NCI-H187 treated with DMSO at 0.1 percent for 48 hours (cell line): ENCODE data around the gene RACGAP1.

Source experiments
- DNase-seq: peaks from one replicate; lab custom pipeline; 2025; lab: John Stamatoyannopoulos, UW

Gene RACGAP1

DNA sequence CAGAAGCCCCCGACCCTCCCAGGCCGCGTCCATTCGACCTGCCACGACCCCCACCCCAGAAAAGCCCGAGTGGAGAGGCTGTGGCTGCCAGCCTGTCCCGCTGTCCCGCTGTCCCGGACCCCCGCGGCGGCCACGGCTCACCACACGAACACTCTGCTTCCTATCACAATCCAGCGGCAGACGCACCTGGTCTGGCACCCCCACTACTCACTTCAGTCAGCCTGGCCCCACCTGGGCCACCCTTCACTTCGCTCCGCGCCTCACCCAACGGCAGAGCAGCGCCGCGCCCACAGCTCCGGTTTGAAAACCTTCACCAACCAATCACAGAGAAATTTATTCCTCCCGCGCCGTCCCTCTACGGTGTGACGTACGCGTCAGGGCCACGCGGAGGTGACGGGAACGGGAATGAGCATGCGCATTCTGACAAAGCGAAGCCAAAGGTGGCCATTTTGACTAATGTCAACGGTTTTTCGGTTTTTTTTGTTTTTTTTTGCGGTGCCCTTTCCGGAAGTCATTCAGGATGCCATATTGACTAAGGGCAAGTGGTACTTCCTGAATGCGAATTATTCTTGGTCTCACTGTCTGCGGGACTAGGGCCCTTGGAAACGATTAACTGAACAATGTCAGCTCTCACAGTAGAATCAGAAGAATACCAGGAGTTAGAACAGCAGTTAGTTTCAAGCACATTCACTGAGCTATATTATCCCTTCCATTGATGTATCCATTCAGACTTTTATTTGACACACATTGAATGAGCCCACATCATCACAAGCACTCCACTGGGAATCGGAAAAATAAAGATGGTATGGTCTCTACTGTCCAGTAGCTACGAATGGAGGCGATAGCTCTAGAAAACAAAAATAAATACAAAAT, at the start of gene RACGAP1:
Gene RACGAP1 (minus strand): TSS at position 308 of the 873 bp plus-strand sequence. CDS start 8,779 bp downstream, outside the sequence.
- DNase-seq, result peak; percentile 96

- DNase-seq, result no peak
Observed at GRCh38 chr12:50073712-50074111, 48.4 kb upstream of the RACGAP1 start.

GRCh38 chr12:50073206-50073605, 47.9 kb upstream of the RACGAP1 start:
- DNase-seq, result no peak

DNA sequence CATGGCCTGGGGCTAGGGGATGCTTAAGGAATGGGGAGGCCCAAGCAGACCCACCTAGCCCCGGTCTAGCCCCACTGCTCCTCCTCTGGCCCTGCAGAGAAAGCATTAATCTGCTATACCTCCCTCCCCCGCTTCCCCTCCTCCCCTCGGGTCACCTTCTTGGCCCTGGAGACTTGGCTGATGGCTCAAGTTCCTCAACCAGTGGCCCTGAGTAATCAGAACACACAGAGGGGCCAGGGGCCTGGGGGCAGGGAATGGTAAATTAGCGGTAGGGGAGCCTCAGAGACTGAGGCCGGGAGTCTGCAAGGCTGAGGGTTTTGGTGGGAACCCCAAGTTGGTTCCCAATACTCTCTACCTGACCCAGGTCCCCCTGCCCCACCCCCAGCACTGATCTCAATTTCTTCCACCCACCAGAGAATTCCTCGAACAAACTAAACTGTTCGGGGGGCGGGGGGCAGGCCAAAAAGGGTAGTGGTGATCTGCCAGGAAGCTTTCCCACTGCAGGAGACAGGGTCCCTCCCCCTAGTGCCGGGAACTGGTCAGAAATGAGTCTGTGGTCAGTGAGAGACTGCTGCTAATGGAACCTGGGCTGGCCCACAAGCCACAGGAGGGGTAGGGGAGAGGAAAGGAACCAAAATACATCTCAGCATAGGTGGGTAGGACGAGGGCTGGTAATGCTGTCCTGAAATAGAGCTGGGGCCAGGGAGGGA, 47.1 kb upstream of the RACGAP1 start:
- DNase-seq, result no peak

- peak; percentile 55 for DNase-seq
Observed at GRCh38 chr12:50070314-50071060, 45.2 kb upstream of the RACGAP1 start.

GRCh38 chr12:50069539-50069938, 44.2 kb upstream of the RACGAP1 start:
- DNase-seq, result no peak

- no peak for DNase-seq
Observed at GRCh38 chr12:50069069-50069468, 43.8 kb upstream of the RACGAP1 start.

GRCh38 chr12:50066402-50066801, 41.1 kb upstream of the RACGAP1 start:
- DNase-seq, result no peak

DNA sequence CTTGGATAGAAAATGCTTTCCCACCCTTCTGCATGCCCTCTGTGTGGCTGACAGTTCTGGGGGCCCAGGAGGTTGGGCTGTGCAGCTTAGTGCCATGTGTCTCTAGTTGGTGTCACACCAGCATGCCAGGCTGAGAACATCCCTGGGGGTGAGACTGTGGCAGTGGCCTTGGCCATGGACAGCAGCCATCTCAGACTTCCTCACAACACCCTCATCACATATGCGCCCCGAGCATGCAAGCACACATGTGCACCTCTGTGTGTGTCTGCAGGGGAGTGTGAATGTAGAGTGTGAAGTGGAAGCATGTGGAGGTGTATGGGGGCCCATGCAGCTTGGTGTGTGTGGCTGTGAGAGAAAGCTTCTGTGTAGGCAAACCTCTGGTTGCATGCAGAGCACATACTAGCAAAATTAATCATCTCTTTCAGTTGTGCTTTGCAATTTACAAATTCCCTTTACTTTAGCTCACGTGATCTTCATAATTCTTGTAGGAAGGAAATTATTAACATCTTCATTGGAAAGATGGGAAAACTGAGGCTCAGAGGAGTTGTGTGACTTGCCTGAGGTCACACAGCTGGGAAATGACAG, 40.5 kb upstream of the RACGAP1 start:
- DNase-seq, result no peak

DNA sequence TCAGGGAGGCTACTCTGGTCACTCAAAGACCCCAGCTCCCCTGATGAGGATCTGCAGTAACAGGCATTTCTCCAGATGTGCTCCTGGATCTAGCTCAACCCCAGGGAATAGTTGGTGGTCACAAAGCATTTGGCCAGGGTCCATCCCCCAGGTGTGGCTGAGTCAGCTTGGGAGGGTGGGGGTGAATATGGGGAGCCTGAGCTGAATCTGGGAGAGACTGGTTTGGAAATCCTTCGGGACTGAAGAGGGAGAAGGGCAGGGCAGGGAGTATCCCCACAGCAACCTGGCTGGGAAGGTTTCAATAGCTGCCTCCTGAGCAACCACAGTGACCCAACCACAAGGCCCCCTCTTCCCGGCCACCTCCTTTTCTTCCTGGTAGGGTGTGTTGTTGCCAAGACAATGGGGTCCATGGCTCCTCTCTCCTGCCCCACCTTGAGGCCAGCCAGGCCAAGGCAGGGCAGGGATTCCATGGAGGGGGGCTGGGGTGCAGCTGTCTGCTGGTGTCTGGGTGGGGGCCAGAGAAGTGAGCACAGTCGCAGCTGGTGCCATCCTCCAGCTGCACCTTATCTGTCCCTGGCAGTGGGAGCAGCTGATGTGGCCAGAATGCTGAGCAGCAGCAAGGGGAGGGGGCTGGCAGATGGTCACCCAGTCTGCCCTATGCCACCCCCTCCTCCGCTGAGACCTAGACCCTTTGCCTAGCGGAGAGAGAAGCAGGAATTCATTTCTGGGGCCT, 37.6 kb upstream of the RACGAP1 start:
- no peak for DNase-seq

GRCh38 chr12:50061946-50062686, 36.8 kb upstream of the RACGAP1 start:
- no peak for DNase-seq

DNA sequence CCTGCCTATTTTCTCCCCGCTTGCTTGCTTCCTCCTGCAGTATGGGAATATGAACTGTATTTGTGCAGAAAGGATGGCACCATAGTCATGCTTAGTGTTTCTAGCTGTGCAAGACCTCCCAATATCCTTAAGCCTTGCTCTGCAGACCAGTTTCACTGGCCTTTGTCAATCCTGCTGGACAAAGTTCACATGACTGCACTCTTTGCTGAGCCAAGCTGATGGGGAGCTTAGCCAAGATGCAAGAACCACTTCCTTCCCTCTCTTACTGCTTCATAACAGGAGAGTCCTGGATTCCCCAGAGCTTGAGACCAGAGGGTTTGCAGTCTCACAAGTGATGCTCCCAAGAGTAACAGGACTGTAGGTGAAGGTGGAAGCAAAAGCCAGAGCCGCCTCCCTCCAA, 35.9 kb upstream of the RACGAP1 start:
- DNase-seq, result no peak

- no peak for DNase-seq
Observed at GRCh38 chr12:50060120-50060468, 34.8 kb upstream of the RACGAP1 start.

- no peak for DNase-seq
Observed at GRCh38 chr12:50059440-50060119, 34.3 kb upstream of the RACGAP1 start.

DNA sequence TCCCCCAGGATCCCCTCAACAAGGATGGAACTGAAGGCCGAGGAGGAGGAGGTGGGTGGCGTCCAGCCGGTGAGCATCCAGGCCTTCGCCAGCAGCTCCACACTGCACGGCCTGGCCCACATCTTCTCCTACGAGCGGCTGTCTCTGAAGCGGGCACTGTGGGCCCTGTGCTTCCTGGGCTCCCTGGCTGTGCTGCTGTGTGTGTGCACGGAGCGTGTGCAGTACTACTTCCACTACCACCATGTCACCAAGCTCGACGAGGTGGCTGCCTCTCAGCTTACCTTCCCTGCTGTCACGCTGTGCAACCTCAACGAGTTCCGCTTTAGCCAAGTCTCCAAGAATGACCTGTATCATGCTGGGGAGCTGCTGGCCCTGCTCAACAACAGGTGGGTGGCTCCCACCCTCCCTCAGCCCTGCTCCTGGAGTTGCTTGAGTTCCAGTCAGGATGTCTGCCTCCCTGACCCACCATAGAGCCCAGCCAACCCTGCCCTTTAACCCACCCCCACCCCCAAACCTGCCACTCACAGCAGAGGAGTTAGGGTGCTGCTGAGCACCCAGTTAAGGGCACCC, 33.5 kb upstream of the RACGAP1 start:
- DNase-seq, result no peak

DNA sequence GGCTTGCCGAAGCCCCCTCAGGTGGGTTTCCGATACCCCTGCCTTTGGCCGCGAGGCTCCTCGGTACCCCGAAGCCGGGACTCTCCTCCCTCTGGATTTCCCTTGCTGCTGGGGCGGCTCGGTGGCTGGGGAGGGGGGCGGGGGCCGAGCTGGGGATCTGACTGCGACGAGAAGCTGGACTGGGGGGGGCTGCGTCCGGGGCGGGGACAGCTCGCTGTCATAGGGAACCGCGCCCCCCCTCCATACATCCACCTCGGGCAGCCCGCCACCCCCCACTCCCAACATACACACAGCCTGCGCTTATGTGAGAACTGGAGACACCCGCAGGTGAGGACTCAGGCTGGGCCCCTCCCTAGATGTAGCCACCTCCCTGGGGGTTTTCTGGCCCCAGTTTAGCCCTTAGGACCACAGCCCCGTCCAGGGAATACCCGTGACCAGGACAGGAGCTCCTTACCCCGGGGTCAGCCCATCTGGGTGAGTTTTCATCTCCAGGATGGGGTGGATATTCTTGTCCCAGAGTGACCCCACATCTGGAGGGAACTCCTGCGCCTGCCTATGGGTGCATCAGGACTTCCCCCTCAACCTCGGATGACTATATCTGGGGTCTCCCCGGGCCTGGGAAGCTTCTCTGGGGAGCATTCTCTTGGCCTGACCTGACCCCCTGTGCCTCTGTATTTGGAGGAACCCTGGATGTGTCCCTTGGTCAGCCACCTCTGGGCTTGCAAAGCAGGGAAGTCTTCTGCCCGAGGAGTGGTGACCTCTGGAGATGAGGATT, 32.8 kb upstream of the RACGAP1 start:
- no peak for DNase-seq

GRCh38 chr12:50057000-50057841, 31.9 kb upstream of the RACGAP1 start, which contains the start of gene ASIC1:
Gene ASIC1, plus strand, starts transcription at chr12:50057596. Its CDS starts 1,171 bp downstream, at chr12:50058767.
- DNase-seq, result peak; percentile 23

DNA sequence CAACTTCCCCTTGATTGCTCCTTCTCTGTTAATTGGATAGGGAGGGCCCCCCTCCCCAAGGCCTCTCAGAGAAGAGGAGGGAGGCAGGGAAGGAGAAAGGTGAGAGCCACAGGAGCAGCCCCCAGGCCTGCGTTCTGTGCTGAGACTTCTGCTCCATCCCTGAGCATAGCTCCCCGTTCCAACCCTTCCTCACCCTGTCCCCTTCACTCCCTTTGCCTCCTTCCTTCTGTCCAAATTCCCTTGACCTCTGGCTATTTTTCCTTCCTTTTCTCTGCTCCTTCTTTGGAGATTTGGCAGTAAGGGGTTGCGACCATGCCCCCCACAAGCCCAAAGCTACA, 31.3 kb upstream of the RACGAP1 start:
- no peak for DNase-seq
